ENCODE results near the gene ASIP. TPM values are rescaled to one million over a fixed set of nuclear protein-coding genes. Genes with fewer than 3 reads are reported as not detected.
A peak's percentile ranks its signal among the peaks of the same experiment; 100 is the strongest.
"Not testable (repeated sequence)": the region's sequence is repeated elsewhere in the genome, so short reads cannot be mapped to it uniquely, and the experiment has no call there.

Gene ASIP
- total RNA-seq, 1 donor from 2014 or later: not detected

- Histone ChIP-seq H3K27me3 (no peaks in the 10 kb centered on the region), H3K4me1 (no peaks in the 10 kb centered on the region), H3K9me3 (no peaks in the 10 kb centered on the region), H3K4me3 (no peak overlapping the region), H3K27ac (peak overlapping the region; percentile 33), H3K36me3 (no peaks in the 10 kb centered on the region)
- TF ChIP-seq POLR2AphosphoS5 (IDR thresholded peaks at IDR 0.05; ENCODE audit: insufficient read depth in 1 of 2, low read depth in 1 of 2) (no peak), POLR2A (IDR thresholded peaks at IDR 0.05) (no peak), CTCF (IDR thresholded peaks at IDR 0.05) (no peak)
- intact Hi-C loops (cut with DNase I): no loop called here
- DNase-seq (ENCODE audit: extremely low spot score in 2 of 2): no peak
Observed at GRCh38 chr20:34262488-34263288, 21.5 kb downstream of the ASIP start.

- DNase-seq (ENCODE audit: extremely low spot score in 2 of 2); H3K27me3 ChIP-seq; intact Hi-C loops (cut with DNase I); H3K9me3 ChIP-seq; H3K4me1 ChIP-seq; H3K4me3 ChIP-seq; H3K27ac ChIP-seq; H3K36me3 ChIP-seq: not testable (repeated sequence)
Observed at GRCh38 chr20:34263468-34263867, 22.2 kb downstream of the ASIP start.

- no peak for DNase-seq (ENCODE audit: extremely low spot score in 2 of 2)
- Histone ChIP-seq H3K4me3 (no peak overlapping the region), H3K4me1 (peaks cover 7% of the 10 kb centered on the region), H3K9me3 (no peaks in the 10 kb centered on the region), H3K36me3 (no peaks in the 10 kb centered on the region), H3K27ac (no peak overlapping the region), H3K27me3 (no peaks in the 10 kb centered on the region)
- intact Hi-C loops (cut with DNase I): no loop called here
- TF ChIP-seq CTCF (IDR thresholded peaks at IDR 0.05) (no peak), POLR2AphosphoS5 (IDR thresholded peaks at IDR 0.05; ENCODE audit: insufficient read depth in 1 of 2, low read depth in 1 of 2) (no peak), POLR2A (IDR thresholded peaks at IDR 0.05) (no peak)
Observed at GRCh38 chr20:34264141-34264540, 22.9 kb downstream of the ASIP start.

GRCh38 chr20:34268145-34268544 is 26.9 kb downstream of the ASIP start:
- DNase-seq (ENCODE audit: extremely low spot score in 2 of 2): no peak
- Histone ChIP-seq H3K4me3 (no peak overlapping the region), H3K36me3 (no peaks in the 10 kb centered on the region), H3K9me3 (no peaks in the 10 kb centered on the region), H3K27me3 (no peaks in the 10 kb centered on the region), H3K27ac (no peak overlapping the region), H3K4me1 (peaks cover 9% of the 10 kb centered on the region)
- intact Hi-C loops (cut with DNase I): no loop called here
- no peak for TF ChIP-seq CTCF (IDR thresholded peaks at IDR 0.05)
- TF ChIP-seq POLR2A (IDR thresholded peaks at IDR 0.05): no peak
- TF ChIP-seq POLR2AphosphoS5 (IDR thresholded peaks at IDR 0.05; ENCODE audit: insufficient read depth in 1 of 2, low read depth in 1 of 2): no peak

GRCh38 chr20:34268851-34269636 is 27.8 kb downstream of the ASIP start:
- Histone ChIP-seq H3K4me3 (peak overlapping the region; percentile 38 to 47), H3K4me1 (peaks cover 9% of the 10 kb centered on the region), H3K27ac (no peak overlapping the region), H3K9me3 (no peaks in the 10 kb centered on the region), H3K36me3 (no peaks in the 10 kb centered on the region), H3K27me3 (no peaks in the 10 kb centered on the region)
- intact Hi-C loops (cut with DNase I): no loop called here
- TF ChIP-seq POLR2A (IDR thresholded peaks at IDR 0.05) (no peak), POLR2AphosphoS5 (IDR thresholded peaks at IDR 0.05; ENCODE audit: insufficient read depth in 1 of 2, low read depth in 1 of 2) (peak in 1 of 2 donors; percentile 47)
- DNase-seq (ENCODE audit: extremely low spot score in 2 of 2): no peak
